Liver (tissue), 3 donors: Measurements from ENCODE around the gene NKX2-4.

Experiments used
- NR2F2 ChIP-seq: IDR thresholded peaks from 2 replicates; pipeline ENCODE4 v1.6.1; 2016; ENCODE audit warnings: antibody characterized with exemption
- RAD21 ChIP-seq, 2 donors: IDR thresholded peaks; 2 replicates each; pipeline ENCODE4 v1.6.1; 2016; ENCODE audit warnings: antibody characterized with exemption in 2 of 2, mild to moderate bottlenecking in 2 of 2
- TF ChIP-seq, protein P1 (sequence below): fragments of 150-350 bp; IDR thresholded peaks from 2 replicates; pipeline ENCODE4 v1.5.1; 2017; ENCODE audit warnings: improper control_type of control experiment, low read depth, low read length; ENCODE audit not compliant: missing input control
- TF ChIP-seq, protein P2 (sequence below): IDR thresholded peaks from 2 replicates; pipeline ENCODE4 v1.6.1; 2016; ENCODE audit warnings: antibody characterized with exemption, mild to moderate bottlenecking
- TF ChIP-seq, protein P3 (sequence below): IDR thresholded peaks from 2 replicates; pipeline ENCODE4 v1.6.1; 2016; ENCODE audit warnings: antibody characterized with exemption
- TF ChIP-seq, protein P4 (sequence below): IDR thresholded peaks from 2 replicates; pipeline ENCODE4 v1.6.1; 2016; ENCODE audit warnings: antibody characterized with exemption
- donor health status: healthy.
- donor health status: healthy.

DNA sequence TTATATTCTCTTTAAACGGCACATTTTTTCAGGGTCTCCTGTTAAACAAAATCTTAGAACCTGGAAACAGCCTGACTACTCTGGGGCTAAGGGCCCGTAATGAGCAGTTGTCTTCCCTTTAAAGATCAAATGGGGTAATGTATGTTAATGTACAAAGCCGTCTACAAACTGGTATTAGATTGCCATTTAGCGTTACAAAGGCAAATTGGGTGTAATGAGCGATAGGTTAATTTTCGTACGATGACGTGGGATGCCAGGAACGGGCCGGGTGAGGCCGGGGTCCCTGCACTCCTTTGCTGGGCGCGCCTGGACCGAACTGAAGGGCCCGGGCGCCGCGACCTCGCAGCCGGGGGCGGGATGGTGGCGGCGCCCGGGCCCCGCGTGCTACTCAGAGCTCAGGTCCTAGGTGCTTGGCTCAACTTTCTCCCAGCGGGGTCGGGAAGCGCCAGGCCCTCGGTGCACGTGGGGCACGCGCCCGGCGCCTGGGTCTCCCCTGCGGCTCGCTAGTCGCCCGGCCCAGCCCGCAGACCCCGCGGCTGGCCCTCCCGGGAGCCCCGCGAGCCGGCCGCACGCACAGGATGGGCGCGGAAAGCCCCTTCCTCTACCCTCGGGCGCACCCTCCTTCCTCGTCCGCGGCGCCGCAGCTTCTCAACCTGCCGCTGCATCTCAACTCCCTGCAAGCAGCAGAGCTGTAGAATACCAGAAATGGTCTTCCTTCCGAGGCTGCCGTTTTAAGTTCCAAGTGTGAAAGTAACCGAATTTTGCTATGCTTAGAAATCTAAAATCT is 5.9 kb downstream of the NKX2-4 start:
- TF ChIP-seq, protein P1, sequence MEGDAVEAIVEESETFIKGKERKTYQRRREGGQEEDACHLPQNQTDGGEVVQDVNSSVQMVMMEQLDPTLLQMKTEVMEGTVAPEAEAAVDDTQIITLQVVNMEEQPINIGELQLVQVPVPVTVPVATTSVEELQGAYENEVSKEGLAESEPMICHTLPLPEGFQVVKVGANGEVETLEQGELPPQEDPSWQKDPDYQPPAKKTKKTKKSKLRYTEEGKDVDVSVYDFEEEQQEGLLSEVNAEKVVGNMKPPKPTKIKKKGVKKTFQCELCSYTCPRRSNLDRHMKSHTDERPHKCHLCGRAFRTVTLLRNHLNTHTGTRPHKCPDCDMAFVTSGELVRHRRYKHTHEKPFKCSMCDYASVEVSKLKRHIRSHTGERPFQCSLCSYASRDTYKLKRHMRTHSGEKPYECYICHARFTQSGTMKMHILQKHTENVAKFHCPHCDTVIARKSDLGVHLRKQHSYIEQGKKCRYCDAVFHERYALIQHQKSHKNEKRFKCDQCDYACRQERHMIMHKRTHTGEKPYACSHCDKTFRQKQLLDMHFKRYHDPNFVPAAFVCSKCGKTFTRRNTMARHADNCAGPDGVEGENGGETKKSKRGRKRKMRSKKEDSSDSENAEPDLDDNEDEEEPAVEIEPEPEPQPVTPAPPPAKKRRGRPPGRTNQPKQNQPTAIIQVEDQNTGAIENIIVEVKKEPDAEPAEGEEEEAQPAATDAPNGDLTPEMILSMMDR, result no peak
- TF ChIP-seq RAD21 (IDR thresholded peaks at IDR 0.05), result no peak
- TF ChIP-seq, protein P2, sequence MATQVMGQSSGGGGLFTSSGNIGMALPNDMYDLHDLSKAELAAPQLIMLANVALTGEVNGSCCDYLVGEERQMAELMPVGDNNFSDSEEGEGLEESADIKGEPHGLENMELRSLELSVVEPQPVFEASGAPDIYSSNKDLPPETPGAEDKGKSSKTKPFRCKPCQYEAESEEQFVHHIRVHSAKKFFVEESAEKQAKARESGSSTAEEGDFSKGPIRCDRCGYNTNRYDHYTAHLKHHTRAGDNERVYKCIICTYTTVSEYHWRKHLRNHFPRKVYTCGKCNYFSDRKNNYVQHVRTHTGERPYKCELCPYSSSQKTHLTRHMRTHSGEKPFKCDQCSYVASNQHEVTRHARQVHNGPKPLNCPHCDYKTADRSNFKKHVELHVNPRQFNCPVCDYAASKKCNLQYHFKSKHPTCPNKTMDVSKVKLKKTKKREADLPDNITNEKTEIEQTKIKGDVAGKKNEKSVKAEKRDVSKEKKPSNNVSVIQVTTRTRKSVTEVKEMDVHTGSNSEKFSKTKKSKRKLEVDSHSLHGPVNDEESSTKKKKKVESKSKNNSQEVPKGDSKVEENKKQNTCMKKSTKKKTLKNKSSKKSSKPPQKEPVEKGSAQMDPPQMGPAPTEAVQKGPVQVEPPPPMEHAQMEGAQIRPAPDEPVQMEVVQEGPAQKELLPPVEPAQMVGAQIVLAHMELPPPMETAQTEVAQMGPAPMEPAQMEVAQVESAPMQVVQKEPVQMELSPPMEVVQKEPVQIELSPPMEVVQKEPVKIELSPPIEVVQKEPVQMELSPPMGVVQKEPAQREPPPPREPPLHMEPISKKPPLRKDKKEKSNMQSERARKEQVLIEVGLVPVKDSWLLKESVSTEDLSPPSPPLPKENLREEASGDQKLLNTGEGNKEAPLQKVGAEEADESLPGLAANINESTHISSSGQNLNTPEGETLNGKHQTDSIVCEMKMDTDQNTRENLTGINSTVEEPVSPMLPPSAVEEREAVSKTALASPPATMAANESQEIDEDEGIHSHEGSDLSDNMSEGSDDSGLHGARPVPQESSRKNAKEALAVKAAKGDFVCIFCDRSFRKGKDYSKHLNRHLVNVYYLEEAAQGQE, result no peak
- TF ChIP-seq, protein P3, sequence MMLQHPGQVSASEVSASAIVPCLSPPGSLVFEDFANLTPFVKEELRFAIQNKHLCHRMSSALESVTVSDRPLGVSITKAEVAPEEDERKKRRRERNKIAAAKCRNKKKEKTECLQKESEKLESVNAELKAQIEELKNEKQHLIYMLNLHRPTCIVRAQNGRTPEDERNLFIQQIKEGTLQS, result no peak
- no peak for TF ChIP-seq NR2F2
- TF ChIP-seq, protein P4, sequence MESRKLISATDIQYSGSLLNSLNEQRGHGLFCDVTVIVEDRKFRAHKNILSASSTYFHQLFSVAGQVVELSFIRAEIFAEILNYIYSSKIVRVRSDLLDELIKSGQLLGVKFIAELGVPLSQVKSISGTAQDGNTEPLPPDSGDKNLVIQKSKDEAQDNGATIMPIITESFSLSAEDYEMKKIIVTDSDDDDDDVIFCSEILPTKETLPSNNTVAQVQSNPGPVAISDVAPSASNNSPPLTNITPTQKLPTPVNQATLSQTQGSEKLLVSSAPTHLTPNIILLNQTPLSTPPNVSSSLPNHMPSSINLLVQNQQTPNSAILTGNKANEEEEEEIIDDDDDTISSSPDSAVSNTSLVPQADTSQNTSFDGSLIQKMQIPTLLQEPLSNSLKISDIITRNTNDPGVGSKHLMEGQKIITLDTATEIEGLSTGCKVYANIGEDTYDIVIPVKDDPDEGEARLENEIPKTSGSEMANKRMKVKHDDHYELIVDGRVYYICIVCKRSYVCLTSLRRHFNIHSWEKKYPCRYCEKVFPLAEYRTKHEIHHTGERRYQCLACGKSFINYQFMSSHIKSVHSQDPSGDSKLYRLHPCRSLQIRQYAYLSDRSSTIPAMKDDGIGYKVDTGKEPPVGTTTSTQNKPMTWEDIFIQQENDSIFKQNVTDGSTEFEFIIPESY, result no peak
